Measurements from ENCODE around the gene MALL.
"Not testable (repeated sequence)": the region's sequence is repeated elsewhere in the genome, so short reads cannot be mapped to it uniquely, and the experiment has no call there.

DNA sequence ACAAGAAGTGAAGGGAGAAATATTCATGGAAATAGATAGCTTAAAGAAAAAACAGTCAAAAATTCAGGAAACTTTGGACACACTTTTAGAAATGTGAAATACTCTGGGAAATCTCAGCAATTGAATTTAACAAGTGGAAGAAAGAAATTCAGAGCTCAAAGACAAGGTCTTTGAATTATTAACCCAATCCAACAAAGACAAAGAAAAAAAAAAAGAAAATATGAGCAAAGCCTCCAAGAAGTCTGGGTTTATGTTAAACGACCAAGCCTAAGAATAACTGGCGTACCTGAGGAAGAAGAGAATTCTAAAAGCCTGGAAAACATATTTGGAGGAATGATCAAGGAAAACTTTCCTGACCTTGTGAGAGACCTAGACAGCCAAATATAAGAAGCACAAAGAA is 7.3 kb downstream of the MALL start:
- TF ChIP-seq GTF2A2 (tag; IDR thresholded peaks at IDR 0.05); ZC3H11A (IDR thresholded peaks at IDR 0.05; ENCODE audit: low read depth, low read length); CHCHD3 (CRISPR knock-in tag; IDR thresholded peaks at IDR 0.05); EGR1 (conservative IDR thresholded peaks at IDR 0.05); FOXJ3 (CRISPR knock-in tag; IDR thresholded peaks at IDR 0.05); SNRNP70 (optimal IDR thresholded peaks at IDR 0.05; ENCODE audit: low read depth, low read length); HDAC2 (IDR thresholded peaks at IDR 0.05); MCM3 (IDR thresholded peaks at IDR 0.05); GABPB2 (CRISPR knock-in tag; conservative IDR thresholded peaks at IDR 0.05); HOXB6 (CRISPR knock-in tag; IDR thresholded peaks at IDR 0.05; ENCODE audit: borderline replicate concordance); MAFG (tag; conservative IDR thresholded peaks at IDR 0.05); NRF1 (conservative IDR thresholded peaks at IDR 0.05 in 1 of 2, IDR thresholded peaks at IDR 0.05 in 1 of 2): not testable (repeated sequence)
- TF ChIP-seq, protein P1, sequence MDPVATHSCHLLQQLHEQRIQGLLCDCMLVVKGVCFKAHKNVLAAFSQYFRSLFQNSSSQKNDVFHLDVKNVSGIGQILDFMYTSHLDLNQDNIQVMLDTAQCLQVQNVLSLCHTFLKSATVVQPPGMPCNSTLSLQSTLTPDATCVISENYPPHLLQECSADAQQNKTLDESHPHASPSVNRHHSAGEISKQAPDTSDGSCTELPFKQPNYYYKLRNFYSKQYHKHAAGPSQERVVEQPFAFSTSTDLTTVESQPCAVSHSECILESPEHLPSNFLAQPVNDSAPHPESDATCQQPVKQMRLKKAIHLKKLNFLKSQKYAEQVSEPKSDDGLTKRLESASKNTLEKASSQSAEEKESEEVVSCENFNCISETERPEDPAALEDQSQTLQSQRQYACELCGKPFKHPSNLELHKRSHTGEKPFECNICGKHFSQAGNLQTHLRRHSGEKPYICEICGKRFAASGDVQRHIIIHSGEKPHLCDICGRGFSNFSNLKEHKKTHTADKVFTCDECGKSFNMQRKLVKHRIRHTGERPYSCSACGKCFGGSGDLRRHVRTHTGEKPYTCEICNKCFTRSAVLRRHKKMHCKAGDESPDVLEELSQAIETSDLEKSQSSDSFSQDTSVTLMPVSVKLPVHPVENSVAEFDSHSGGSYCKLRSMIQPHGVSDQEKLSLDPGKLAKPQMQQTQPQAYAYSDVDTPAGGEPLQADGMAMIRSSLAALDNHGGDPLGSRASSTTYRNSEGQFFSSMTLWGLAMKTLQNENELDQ (CRISPR knock-in tag; IDR thresholded peaks at IDR 0.05; ENCODE audit: borderline replicate concordance): not testable (repeated sequence)
